C4-2B (cell line): ENCODE measurements around the gene KIF6.

Experiments
- H3K27ac ChIP-seq: fragments of 450-650 bp; 2 replicates; pipeline ENCODE4 v1.5.1; 2017
- CTCF ChIP-seq: fragments of 450-650 bp; conservative IDR thresholded peaks from 2 replicates; pipeline ENCODE4 v1.5.1; 2017; ENCODE audit warnings: mild to moderate bottlenecking
- ZFX ChIP-seq: fragments of 450-650 bp; IDR thresholded peaks from 2 replicates; pipeline ENCODE4 v1.6.1; 2017

KIF6 gene

DNA sequence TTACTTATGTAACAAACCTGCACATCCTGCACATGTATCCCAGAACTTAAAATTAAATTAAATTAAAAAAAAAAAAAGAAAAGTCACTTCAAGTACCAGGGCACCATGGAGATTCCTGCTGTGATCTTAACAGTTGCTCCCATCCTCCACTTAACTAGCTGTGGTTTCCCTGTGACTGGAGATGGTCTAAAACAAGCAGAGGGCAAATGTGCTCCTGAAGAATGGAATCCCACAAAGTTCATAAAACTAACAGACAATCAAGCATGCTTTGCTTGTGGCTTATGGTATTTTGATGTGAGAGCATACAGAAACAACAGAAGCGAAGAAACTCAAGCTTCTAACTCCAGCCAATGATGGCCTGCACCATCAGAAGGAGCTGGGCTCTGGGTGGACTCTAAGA is 249.1 kb downstream of the KIF6 start:
- H3K27ac ChIP-seq = no peak overlapping the region
- TF ChIP-seq ZFX (no peak), CTCF (no peak)

- TF ChIP-seq CTCF (no peak), ZFX (no peak)
- H3K27ac ChIP-seq = no peak overlapping the region
These were observed 253.1 kb downstream of the KIF6 start for GRCh38 chr6:39471954-39472659.

GRCh38 chr6:39470506-39470905 is 254.7 kb downstream of the KIF6 start:
- no peak overlapping the region for H3K27ac ChIP-seq
- TF ChIP-seq ZFX = no peak
- TF ChIP-seq CTCF = no peak

DNA sequence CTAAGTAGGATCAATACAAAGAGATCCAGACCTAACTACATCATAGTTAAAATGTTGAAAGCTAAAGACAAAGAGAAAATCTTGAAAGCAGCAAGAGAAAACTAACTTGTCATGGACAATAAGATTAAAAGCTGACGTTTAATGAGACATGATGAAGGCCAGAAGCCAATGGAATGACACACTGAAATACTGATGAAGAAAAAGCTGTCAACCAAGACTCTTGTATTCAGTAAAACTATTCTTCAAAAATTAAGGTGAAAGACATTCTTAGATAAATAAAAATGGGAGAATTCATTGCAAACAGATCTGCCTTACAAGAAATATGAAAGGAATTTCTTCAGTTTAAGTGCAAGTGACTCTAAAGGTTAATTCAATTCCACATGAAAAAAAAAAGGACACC is 256.8 kb downstream of the KIF6 start:
- TF ChIP-seq CTCF = no peak
- TF ChIP-seq ZFX = no peak

GRCh38 chr6:39466631-39467030 is 258.6 kb downstream of the KIF6 start:
- TF ChIP-seq CTCF = no peak
- TF ChIP-seq ZFX = no peak
- H3K27ac ChIP-seq = peak overlapping the region; percentile 73; the same call in 1 of the 2 replicates

More for the DNA sequence above, 256.8 kb downstream of the KIF6 start:
- no peak overlapping the region for H3K27ac ChIP-seq

DNA sequence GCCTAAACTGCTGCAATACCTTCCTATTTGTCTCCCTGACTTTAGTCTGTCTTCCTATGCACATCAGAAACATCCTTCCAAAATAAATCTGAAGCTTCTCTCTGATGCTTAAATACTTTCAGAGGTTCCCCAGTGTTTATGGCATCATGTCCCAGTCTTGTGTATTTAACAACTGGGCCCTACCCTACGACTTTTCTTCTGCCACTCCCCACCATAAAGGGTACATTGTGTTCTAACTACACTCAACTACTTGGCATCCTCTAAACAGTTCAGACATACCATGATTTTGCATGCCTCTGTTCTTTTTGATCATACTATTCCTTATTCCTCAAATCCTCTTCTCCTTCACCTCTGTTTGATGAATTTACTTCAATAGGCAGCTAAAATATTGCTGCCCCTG is 259.7 kb downstream of the KIF6 start:
- no peak for TF ChIP-seq CTCF
- TF ChIP-seq ZFX = no peak

GRCh38 chr6:39464067-39464466 is 261.1 kb downstream of the KIF6 start:
- TF ChIP-seq ZFX = no peak
- TF ChIP-seq CTCF = no peak
- no peak overlapping the region for H3K27ac ChIP-seq

More for the DNA sequence above, 259.7 kb downstream of the KIF6 start:
- H3K27ac ChIP-seq = no peak overlapping the region; the same call in 1 of the 2 replicates
